Measurements from ENCODE around the gene NGEF. TPM values are rescaled to one million over a fixed set of nuclear protein-coding genes. Genes with fewer than 3 reads are reported as not detected.

Gene NGEF
- total RNA-seq, 1 donor from 2014 or later = 0.16 TPM

DNA sequence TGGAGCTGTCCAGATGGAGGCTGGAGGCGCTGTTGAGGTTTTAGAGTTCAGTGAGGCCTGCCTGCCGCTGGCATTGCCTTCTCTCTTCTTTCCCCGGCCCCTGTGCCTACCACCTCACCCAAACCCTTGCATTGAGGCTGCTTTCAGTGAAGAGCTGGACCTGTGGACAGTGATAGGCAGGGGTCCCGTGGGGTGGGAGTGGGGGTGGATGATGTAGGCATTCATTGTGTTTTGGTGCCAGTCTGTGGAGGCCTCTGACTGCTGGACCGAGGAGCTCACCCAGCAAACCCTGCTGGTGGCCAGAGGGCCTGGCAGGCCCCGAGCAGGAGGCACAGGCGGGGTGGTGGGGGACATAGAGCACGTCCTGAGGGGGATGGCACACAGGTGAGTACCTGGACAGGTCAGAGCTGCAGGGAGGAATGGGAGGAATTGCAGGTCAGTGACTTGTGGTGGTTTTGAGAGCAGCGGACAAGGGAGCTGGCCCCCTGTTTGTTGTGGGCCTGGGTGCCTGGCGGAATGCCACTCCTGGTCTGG, 35.6 kb downstream of the NGEF start:
- no peaks in the 10 kb centered on the region for H3K36me3 ChIP-seq (ENCODE audit: insufficient read depth, low read length)
- no peak for FAIRE-seq
- H3K9me3 ChIP-seq (ENCODE audit: insufficient read depth, low read depth, low read length) = no peaks in the 10 kb centered on the region
- H3K27ac ChIP-seq (ENCODE audit: low read depth, low read length) = no peak overlapping the region
- Mint-ChIP-seq H3K4me3 (ENCODE audit: unreplicated experiment) (no peak overlapping the region), H3K27ac (ENCODE audit: unreplicated experiment) (no peak overlapping the region), H3K36me3 (ENCODE audit: low read depth, unreplicated experiment) (no peaks in the 10 kb centered on the region), H3K9me3 (ENCODE audit: unreplicated experiment) (no peaks in the 10 kb centered on the region), H3K4me1 (ENCODE audit: low read depth, unreplicated experiment) (peaks cover 7% of the 10 kb centered on the region), H3K27me3 (ENCODE audit: low read depth, unreplicated experiment) (peaks cover 17% of the 10 kb centered on the region)
- no peak overlapping the region for H3K9ac ChIP-seq (ENCODE audit: low read length)
- H3K4me1 ChIP-seq (ENCODE audit: insufficient read depth, low read length) = peaks cover 14% of the 10 kb centered on the region
- no peak overlapping the region for H3K4me2 ChIP-seq (ENCODE audit: low read length)
- H4K20me1 ChIP-seq (ENCODE audit: insufficient read depth, low read length) = no peaks in the 10 kb centered on the region
- no peak for TF ChIP-seq EZH2 (IDR thresholded peaks at IDR 0.05; ENCODE audit: insufficient read depth, low read length)
- TF ChIP-seq, protein P1, sequence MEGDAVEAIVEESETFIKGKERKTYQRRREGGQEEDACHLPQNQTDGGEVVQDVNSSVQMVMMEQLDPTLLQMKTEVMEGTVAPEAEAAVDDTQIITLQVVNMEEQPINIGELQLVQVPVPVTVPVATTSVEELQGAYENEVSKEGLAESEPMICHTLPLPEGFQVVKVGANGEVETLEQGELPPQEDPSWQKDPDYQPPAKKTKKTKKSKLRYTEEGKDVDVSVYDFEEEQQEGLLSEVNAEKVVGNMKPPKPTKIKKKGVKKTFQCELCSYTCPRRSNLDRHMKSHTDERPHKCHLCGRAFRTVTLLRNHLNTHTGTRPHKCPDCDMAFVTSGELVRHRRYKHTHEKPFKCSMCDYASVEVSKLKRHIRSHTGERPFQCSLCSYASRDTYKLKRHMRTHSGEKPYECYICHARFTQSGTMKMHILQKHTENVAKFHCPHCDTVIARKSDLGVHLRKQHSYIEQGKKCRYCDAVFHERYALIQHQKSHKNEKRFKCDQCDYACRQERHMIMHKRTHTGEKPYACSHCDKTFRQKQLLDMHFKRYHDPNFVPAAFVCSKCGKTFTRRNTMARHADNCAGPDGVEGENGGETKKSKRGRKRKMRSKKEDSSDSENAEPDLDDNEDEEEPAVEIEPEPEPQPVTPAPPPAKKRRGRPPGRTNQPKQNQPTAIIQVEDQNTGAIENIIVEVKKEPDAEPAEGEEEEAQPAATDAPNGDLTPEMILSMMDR (IDR thresholded peaks at IDR 0.05; ENCODE audit: insufficient read depth, low read depth, low read length) = no peak
- DNase-seq (ENCODE audit: low read depth) = no peak
- H3K79me2 ChIP-seq (ENCODE audit: insufficient read depth, low read length) = no peaks in the 10 kb centered on the region
- peaks cover 2% of the 10 kb centered on the region for H3K27me3 ChIP-seq (ENCODE audit: insufficient read depth, low read length)
- H3K4me3 ChIP-seq (ENCODE audit: insufficient read depth, low read depth, low read length) = no peak overlapping the region
- H2AFZ ChIP-seq (ENCODE audit: low read depth, low read length) = no peak overlapping the region

GRCh38 chr2:232976666-232977437, 36.2 kb downstream of the NGEF start:
- H3K4me1 ChIP-seq (ENCODE audit: insufficient read depth, low read length) = peaks cover 14% of the 10 kb centered on the region
- Mint-ChIP-seq H3K4me1 (ENCODE audit: low read depth, unreplicated experiment) (peaks cover 7% of the 10 kb centered on the region), H3K27me3 (ENCODE audit: low read depth, unreplicated experiment) (peaks cover 17% of the 10 kb centered on the region), H3K9me3 (ENCODE audit: unreplicated experiment) (no peaks in the 10 kb centered on the region), H3K36me3 (ENCODE audit: low read depth, unreplicated experiment) (no peaks in the 10 kb centered on the region), H3K4me3 (ENCODE audit: unreplicated experiment) (no peak overlapping the region), H3K27ac (ENCODE audit: unreplicated experiment) (no peak overlapping the region)
- no peaks in the 10 kb centered on the region for H3K9me3 ChIP-seq (ENCODE audit: insufficient read depth, low read depth, low read length)
- no peak overlapping the region for H3K4me2 ChIP-seq (ENCODE audit: low read length)
- no peaks in the 10 kb centered on the region for H3K36me3 ChIP-seq (ENCODE audit: insufficient read depth, low read length)
- H2AFZ ChIP-seq (ENCODE audit: low read depth, low read length) = no peak overlapping the region
- DNase-seq (ENCODE audit: low read depth) (no peak), FAIRE-seq (no peak)
- no peaks in the 10 kb centered on the region for H4K20me1 ChIP-seq (ENCODE audit: insufficient read depth, low read length)
- TF ChIP-seq, protein P1 (IDR thresholded peaks at IDR 0.05; ENCODE audit: insufficient read depth, low read depth, low read length) = no peak
- TF ChIP-seq EZH2 (IDR thresholded peaks at IDR 0.05; ENCODE audit: insufficient read depth, low read length) = no peak
- no peak overlapping the region for H3K9ac ChIP-seq (ENCODE audit: low read length)
- no peak overlapping the region for H3K27ac ChIP-seq (ENCODE audit: low read depth, low read length)
- H3K4me3 ChIP-seq (ENCODE audit: insufficient read depth, low read depth, low read length) = no peak overlapping the region
- H3K79me2 ChIP-seq (ENCODE audit: insufficient read depth, low read length) = no peaks in the 10 kb centered on the region
- peaks cover 2% of the 10 kb centered on the region for H3K27me3 ChIP-seq (ENCODE audit: insufficient read depth, low read length)

DNA sequence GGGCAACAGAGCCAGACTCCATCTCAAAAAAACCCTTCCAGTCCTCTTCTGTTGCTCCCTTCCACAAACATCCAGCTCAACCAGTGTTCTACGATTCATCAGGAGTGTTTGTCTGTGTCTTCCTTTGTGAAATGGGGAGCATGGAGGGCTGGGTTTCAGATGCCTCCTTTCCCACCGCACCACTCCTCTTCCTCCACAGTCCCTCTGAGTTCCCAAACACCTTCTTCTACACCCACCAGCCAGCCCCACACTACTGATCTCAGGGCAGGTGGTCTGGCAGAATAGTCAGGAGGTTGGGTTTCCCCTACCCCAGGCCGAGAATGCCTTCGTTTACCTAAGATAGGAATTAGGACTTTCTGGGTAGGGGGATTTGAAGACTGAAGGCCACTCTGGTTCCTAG, 36.9 kb downstream of the NGEF start:
- H3K9me3 Mint-ChIP-seq (ENCODE audit: unreplicated experiment) = no peaks in the 10 kb centered on the region
- no peak for TF ChIP-seq EZH2 (IDR thresholded peaks at IDR 0.05; ENCODE audit: insufficient read depth, low read length)
- TF ChIP-seq, protein P1 (IDR thresholded peaks at IDR 0.05; ENCODE audit: insufficient read depth, low read depth, low read length) = no peak
- H3K36me3 Mint-ChIP-seq (ENCODE audit: low read depth, unreplicated experiment) = no peaks in the 10 kb centered on the region
- no peak overlapping the region for H3K4me3 Mint-ChIP-seq (ENCODE audit: unreplicated experiment)
- FAIRE-seq (no peak), DNase-seq (ENCODE audit: low read depth) (no peak)
- Histone ChIP-seq H2AFZ (ENCODE audit: low read depth, low read length) (no peak overlapping the region), H3K27me3 (ENCODE audit: insufficient read depth, low read length) (peaks cover 2% of the 10 kb centered on the region), H3K9ac (ENCODE audit: low read length) (no peak overlapping the region), H3K79me2 (ENCODE audit: insufficient read depth, low read length) (no peaks in the 10 kb centered on the region), H3K4me2 (ENCODE audit: low read length) (no peak overlapping the region), H3K4me3 (ENCODE audit: insufficient read depth, low read depth, low read length) (no peak overlapping the region), H3K27ac (ENCODE audit: low read depth, low read length) (no peak overlapping the region), H4K20me1 (ENCODE audit: insufficient read depth, low read length) (no peaks in the 10 kb centered on the region), H3K36me3 (ENCODE audit: insufficient read depth, low read length) (no peaks in the 10 kb centered on the region), H3K4me1 (ENCODE audit: insufficient read depth, low read length) (peaks cover 14% of the 10 kb centered on the region), H3K9me3 (ENCODE audit: insufficient read depth, low read depth, low read length) (no peaks in the 10 kb centered on the region)
- H3K4me1 Mint-ChIP-seq (ENCODE audit: low read depth, unreplicated experiment) = peaks cover 7% of the 10 kb centered on the region
- H3K27ac Mint-ChIP-seq (ENCODE audit: unreplicated experiment) = no peak overlapping the region
- peaks cover 14% of the 10 kb centered on the region for H3K27me3 Mint-ChIP-seq (ENCODE audit: low read depth, unreplicated experiment)
